AG04450 (cell line): Measurements from ENCODE around the gene DAGLA. TPM values are rescaled to one million over a fixed set of nuclear protein-coding genes. Genes with fewer than 3 reads are reported as not detected.

ENCODE experiments used
- CTCF ChIA-PET: fragments of 300-600, 350-600 bp; formaldehyde crosslinking; extraction: SDS; loops from one replicate; lab custom pipeline; 2022; ENCODE audit warnings: antibody characterized with exemption, inconsistent platforms; lab: Charles Lee
- POLR2A ChIA-PET: fragments of 350-600 bp; formaldehyde crosslinking; extraction: SDS; loops from one replicate; lab custom pipeline; 2021; ENCODE audit warnings: antibody characterized with exemption, inconsistent platforms; lab: Yijun Ruan, JAX
- DNase-seq: peaks from one replicate; pipeline ENCODE4 v3.0.0-alpha.2; 2011; ENCODE audit warnings: low read depth, low spot score
- H3K27ac ChIP-seq: one replicate; pipeline ENCODE4 v1.5.1; 2012; ENCODE audit warnings: low read depth, low read length, control low read depth
- H3K27me3 ChIP-seq: one replicate; pipeline ENCODE4 v1.6.0; 2012; ENCODE audit warnings: low read length; ENCODE audit not compliant: control insufficient read depth, insufficient read depth
- H3K4me3 ChIP-seq: 2 replicates; pipeline ENCODE4 v1.5.1; 2011; ENCODE audit warnings: mild to moderate bottlenecking, low read depth, low read length, control low read depth
- H3K9me3 ChIP-seq: 2 replicates; pipeline ENCODE4 v1.5.1; 2012; ENCODE audit warnings: low read length; ENCODE audit not compliant: control insufficient read depth, insufficient read depth
- CTCF ChIP-seq: IDR thresholded peaks from 2 replicates; pipeline ENCODE4 v1.5.1; 2011; ENCODE audit warnings: low read depth, low read length, control low read depth, inconsistent platforms
- polyA plus RNA-seq: library from polyadenylated mRNA; depleted of rRNA; stranded (reverse); fragments of >200 nt; gene quantifications from 2 replicates; pipeline ENCODE4 v1.2.3, GENCODE V29; 2011

The DAGLA gene
- polyA plus RNA-seq, 1 experiment = 1.1 TPM

DNA sequence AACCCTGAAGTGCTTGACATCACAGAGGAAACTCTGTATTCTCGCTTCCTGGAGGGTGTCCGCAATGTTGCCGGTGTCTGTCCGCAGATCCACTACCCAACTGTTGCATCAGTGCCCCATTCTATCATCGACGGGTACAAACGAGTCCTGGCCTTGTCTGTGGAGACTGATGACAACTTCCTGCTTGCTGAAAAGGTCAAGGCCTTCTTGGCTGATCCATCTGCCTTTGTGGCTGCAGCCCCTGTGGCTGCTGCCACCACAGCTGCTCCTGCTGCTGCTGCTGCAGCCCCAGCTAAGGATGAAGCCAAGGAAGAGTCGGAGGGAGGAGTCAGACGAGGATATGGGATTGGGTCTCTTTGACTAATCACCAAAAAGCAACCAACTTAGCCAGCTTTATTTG, 42.9 kb upstream of the DAGLA start:
- no peak for DNase-seq
- H3K9me3 ChIP-seq = no peaks in the 10 kb centered on the region; the same call in 1 of the 2 replicates
- POLR2A ChIA-PET = interaction anchor here (0.6 kb wide), 1 partner anchor 69 kb away, joined by 3 read pairs; no protein-coding TSS in a partner anchor
- no peak for TF ChIP-seq CTCF
- CTCF ChIA-PET = interaction anchor here (0.6 to 6.4 kb wide), 21 partner anchors 8 to 534 kb away, joined by 3 to 122 read pairs (median 5); a partner anchor contains a TSS
- H3K27ac ChIP-seq = no peak overlapping the region
- peaks cover 16% of the 10 kb centered on the region for H3K27me3 ChIP-seq
- no peak overlapping the region for H3K4me3 ChIP-seq

- no peak for TF ChIP-seq CTCF
- POLR2A ChIA-PET = no interaction called here
- no peak overlapping the region for H3K27ac ChIP-seq
- no peak overlapping the region for H3K4me3 ChIP-seq
- CTCF ChIA-PET = interaction anchor here (1.2 to 6.4 kb wide), 7 partner anchors 11 to 193 kb away, joined by 5 to 122 read pairs (median 38); no protein-coding TSS in a partner anchor
- H3K27me3 ChIP-seq = peaks cover 23% of the 10 kb centered on the region
- no peak for DNase-seq
- H3K9me3 ChIP-seq = no peaks in the 10 kb centered on the region; the same call in 1 of the 2 replicates
These were observed 40.3 kb upstream of the DAGLA start for GRCh38 chr11:61639816-61640443.

GRCh38 chr11:61642162-61642561, 38.0 kb upstream of the DAGLA start:
- Histone ChIP-seq H3K9me3 (no peaks in the 10 kb centered on the region; the same call in 1 of the 2 replicates), H3K27me3 (peaks cover 13% of the 10 kb centered on the region), H3K27ac (no peak overlapping the region), H3K4me3 (no peak overlapping the region)
- no peak for TF ChIP-seq CTCF
- ChIA-PET CTCF (interaction anchor here (1.7 to 4.7 kb wide), 2 partner anchors 91 to 196 kb away, joined by 7 to 21 read pairs; no protein-coding TSS in a partner anchor), POLR2A (no interaction called here)
- DNase-seq = no peak

DNA sequence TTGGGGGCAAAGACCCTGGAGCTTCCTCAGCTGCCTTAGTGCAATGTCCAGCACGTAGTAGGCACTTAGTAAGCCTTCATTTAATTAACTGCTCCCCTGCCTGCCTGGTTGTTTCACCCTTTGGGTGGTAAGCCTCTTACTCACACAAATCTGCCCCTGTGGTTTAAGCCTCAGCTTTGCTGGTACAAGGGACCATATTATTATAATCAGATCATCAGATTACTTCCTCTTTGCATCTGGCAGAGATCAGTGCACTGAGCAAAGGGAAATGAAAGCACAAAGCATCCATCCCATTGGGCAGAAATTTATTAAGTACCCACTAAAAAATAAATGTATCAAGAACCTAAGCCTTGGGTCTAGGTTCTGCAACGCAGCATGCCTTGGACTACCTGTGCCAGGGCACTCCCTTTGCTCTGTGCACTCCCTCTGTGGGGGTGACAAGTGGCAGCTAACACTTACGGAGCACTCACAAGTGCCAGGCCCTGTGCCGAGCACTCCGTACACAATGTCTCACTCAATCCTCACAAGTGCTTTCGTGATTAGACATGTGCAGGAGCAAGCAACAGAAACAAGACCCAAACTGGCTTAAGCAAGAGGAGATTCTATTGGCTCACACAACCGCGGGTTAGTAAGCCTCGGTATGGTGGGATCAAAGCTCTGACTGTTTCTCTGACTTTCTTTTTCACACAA, 34.9 kb upstream of the DAGLA start:
- Histone ChIP-seq H3K27me3 (peaks cover 13% of the 10 kb centered on the region), H3K4me3 (no peak overlapping the region), H3K9me3 (no peaks in the 10 kb centered on the region), H3K27ac (no peak overlapping the region)
- no peak for TF ChIP-seq CTCF
- DNase-seq = no peak
- POLR2A ChIA-PET = no interaction called here
- CTCF ChIA-PET = interaction anchor here (1.0 kb wide), 1 partner anchor 17 kb away, joined by 3 read pairs; no protein-coding TSS in a partner anchor

- no peak for TF ChIP-seq CTCF
- POLR2A ChIA-PET = no interaction called here
- CTCF ChIA-PET = interaction anchor here (0.8 kb wide), 1 partner anchor 9 kb away, joined by 5 read pairs; no protein-coding TSS in a partner anchor
These were observed 32.7 kb upstream of the DAGLA start for GRCh38 chr11:61647529-61647928.

More at GRCh38 chr11:61647529-61647928, 32.7 kb upstream of the DAGLA start:
- no peaks in the 10 kb centered on the region for H3K9me3 ChIP-seq
- DNase-seq = no peak
- no peak overlapping the region for H3K27ac ChIP-seq
- peaks cover 12% of the 10 kb centered on the region for H3K27me3 ChIP-seq
- no peak overlapping the region for H3K4me3 ChIP-seq
